Fibroblast of pulmonary artery (primary cell): ENCODE data around the gene ACSBG1.

Experiments
- DNase-seq: peaks from one replicate; pipeline ENCODE4 v3.0.0-alpha.2; 2010; ENCODE audit warnings: low read depth
- H3K4me3 ChIP-seq: replicated peaks from 2 replicates; pipeline ENCODE4 v1.5.1; 2011; ENCODE audit warnings: low read depth, mild to moderate bottlenecking, control low read depth, low read length, moderate library complexity
- CTCF ChIP-seq: IDR thresholded peaks from 2 replicates; pipeline ENCODE4 v1.5.1; 2011; ENCODE audit warnings: mild to moderate bottlenecking, control low read depth, low read length, inconsistent platforms; ENCODE audit errors: missing control alignments

The ACSBG1 gene

GRCh38 chr15:78207641-78208340 is 26.6 kb downstream of the ACSBG1 start:
- no peak overlapping the region for H3K4me3 ChIP-seq
- TF ChIP-seq CTCF = no peak
- DNase-seq = no peak

GRCh38 chr15:78207110-78207458 is 27.3 kb downstream of the ACSBG1 start:
- H3K4me3 ChIP-seq = no peak overlapping the region
- no peak for TF ChIP-seq CTCF
- no peak for DNase-seq

GRCh38 chr15:78206326-78207109 is 27.8 kb downstream of the ACSBG1 start:
- TF ChIP-seq CTCF = no peak
- no peak overlapping the region for H3K4me3 ChIP-seq
- DNase-seq = peak; percentile 27

- no peak overlapping the region for H3K4me3 ChIP-seq
- no peak for DNase-seq
- TF ChIP-seq CTCF = no peak
These were observed 28.5 kb downstream of the ACSBG1 start for GRCh38 chr15:78205856-78206255.

GRCh38 chr15:78205337-78205736 is 29.0 kb downstream of the ACSBG1 start:
- DNase-seq = no peak
- H3K4me3 ChIP-seq = no peak overlapping the region
- TF ChIP-seq CTCF = no peak

GRCh38 chr15:78204351-78205309 is 29.7 kb downstream of the ACSBG1 start:
- H3K4me3 ChIP-seq = no peak overlapping the region
- TF ChIP-seq CTCF = no peak
- DNase-seq = peak; percentile 27
